ENCODE measurements around the gene VSIR. TPM values are rescaled to one million over a fixed set of nuclear protein-coding genes. Genes with fewer than 3 reads are reported as not detected.

The VSIR gene
- total RNA-seq, 1 experiment from 2014 or later, result 18.5 TPM

- no peak for TF ChIP-seq POLR2A (IDR thresholded peaks at IDR 0.05; ENCODE audit: borderline replicate concordance, extremely low read depth, insufficient read depth, insufficient read length)
- TF ChIP-seq SP1 (IDR thresholded peaks at IDR 0.05; ENCODE audit: low read depth), result no peak
- Histone ChIP-seq H3K9me2 (ENCODE audit: insufficient read depth) (no peaks in the 10 kb centered on the region), H3K9me3 (ENCODE audit: control insufficient read depth in 1 of 2, insufficient read depth in 1 of 2, low read depth in 1 of 2, low read length in 2 of 2) (no peaks in the 10 kb centered on the region), H3K27me3 (ENCODE audit: insufficient read depth, low read length) (no peaks in the 10 kb centered on the region), H3K4me2 (ENCODE audit: low read length) (no peak overlapping the region), H4K20me1 (ENCODE audit: insufficient read depth) (no peaks in the 10 kb centered on the region), H3K4me1 (ENCODE audit: control insufficient read depth in 1 of 2, insufficient read depth in 2 of 2, low read length in 2 of 2) (peaks cover 6 to 33% of the 10 kb centered on the region in 2 experiments; a peak in 3 of 4 replicates), H3K79me2 (ENCODE audit: insufficient read depth, low read length) (no peaks in the 10 kb centered on the region), H2AFZ (ENCODE audit: low read depth, low read length, poor library complexity, severe bottlenecking) (no peak overlapping the region), H3K4me3 (replicated peaks in 1 of 2; ENCODE audit: low read depth in 1 of 2, low read length in 2 of 2) (no peak overlapping the region), H3K27ac (ENCODE audit: low read depth, low read length) (no peak overlapping the region), H3K9ac (ENCODE audit: low read length) (no peak overlapping the region), H3K36me3 (ENCODE audit: control insufficient read depth in 1 of 2, insufficient read depth in 2 of 2, low read length in 2 of 2) (no peaks in the 10 kb centered on the region)
- POLR2A ChIA-PET, result no interaction called here
- RAD21 ChIA-PET (ENCODE audit: low non-redundant PET in 1 of 2, low total read pairs in 2 of 2, uncharacterized antibody in 2 of 2, unreplicated experiment in 2 of 2), result no interaction called here
- no TSS peak for BruUV-seq (replicated peaks)
- intact Hi-C loops (cut with micrococcal nuclease), result no loop called here
- DNase-seq (ENCODE audit: low read depth, low spot score) (no peak), ATAC-seq (no peak)
- CTCF ChIA-PET, result interaction anchor here (1.4 kb wide), 1 partner anchor 43 kb away, joined by 3 read pairs; no protein-coding TSS in a partner anchor
These were observed 48.8 kb downstream of the VSIR start for GRCh38 chr10:71724539-71724938.

GRCh38 chr10:71723311-71723710, 50.0 kb downstream of the VSIR start:
- ATAC-seq (no peak), DNase-seq (ENCODE audit: low read depth, low spot score) (no peak)
- Histone ChIP-seq H3K4me3 (replicated peaks in 1 of 2; ENCODE audit: low read depth in 1 of 2, low read length in 2 of 2) (no peak overlapping the region), H4K20me1 (ENCODE audit: insufficient read depth) (no peaks in the 10 kb centered on the region), H3K9me3 (ENCODE audit: control insufficient read depth in 1 of 2, insufficient read depth in 1 of 2, low read depth in 1 of 2, low read length in 2 of 2) (no peaks in the 10 kb centered on the region), H3K9me2 (ENCODE audit: insufficient read depth) (no peaks in the 10 kb centered on the region), H2AFZ (ENCODE audit: low read depth, low read length, poor library complexity, severe bottlenecking) (no peak overlapping the region), H3K27ac (ENCODE audit: low read depth, low read length) (no peak overlapping the region), H3K9ac (ENCODE audit: low read length) (no peak overlapping the region), H3K4me2 (ENCODE audit: low read length) (no peak overlapping the region), H3K27me3 (ENCODE audit: insufficient read depth, low read length) (no peaks in the 10 kb centered on the region), H3K36me3 (ENCODE audit: control insufficient read depth in 1 of 2, insufficient read depth in 2 of 2, low read length in 2 of 2) (no peaks in the 10 kb centered on the region), H3K79me2 (ENCODE audit: insufficient read depth, low read length) (no peaks in the 10 kb centered on the region), H3K4me1 (ENCODE audit: control insufficient read depth in 1 of 2, insufficient read depth in 2 of 2, low read length in 2 of 2) (peaks cover 0 to 23% of the 10 kb centered on the region in 2 experiments; a peak in 2 of 4 replicates)
- ChIA-PET RAD21 (ENCODE audit: low non-redundant PET in 1 of 2, low total read pairs in 2 of 2, uncharacterized antibody in 2 of 2, unreplicated experiment in 2 of 2) (no interaction called here), POLR2A (no interaction called here), CTCF (interaction anchor here (0.6 kb wide), 1 partner anchor 50 kb away, joined by 3 read pairs; the partner anchor contains the start of gene VSIR)
- no TSS peak for BruUV-seq (replicated peaks)
- intact Hi-C loops (cut with micrococcal nuclease), result no loop called here
- no peak for TF ChIP-seq POLR2AphosphoS5 (IDR thresholded peaks at IDR 0.05; ENCODE audit: low read depth, low read length)
- no peak for TF ChIP-seq SIN3A (IDR thresholded peaks at IDR 0.05; ENCODE audit: low read depth)
- TF ChIP-seq JUND (IDR thresholded peaks at IDR 0.05), result no peak

Measured in HCT116 (cell line).